Keratinocyte (primary cell): ENCODE measurements around the gene RNF4. TPM values are rescaled to one million over a fixed set of nuclear protein-coding genes. Genes with fewer than 3 reads are reported as not detected.

Experiments used
- DNase-seq: peaks from one replicate; pipeline ENCODE4 v3.0.0-alpha.2; 2011; ENCODE audit warnings: low read depth, missing footprints, low spot score
- FAIRE-seq: peaks from 2 replicates; lab custom pipeline; 2011; peaks lifted over from hg19 to GRCh38; lab: Jason Lieb, UNC
- H2AFZ ChIP-seq: 2 replicates; pipeline ENCODE4 v1.6.0; 2012; ENCODE audit warnings: low read length, control low read depth, inconsistent platforms; ENCODE audit not compliant: control insufficient read depth
- H3K27ac ChIP-seq: 2 replicates; pipeline ENCODE4 v1.5.1; 2011; ENCODE audit warnings: low read length; ENCODE audit not compliant: control insufficient read depth, insufficient read depth
- H3K27me3 ChIP-seq: 3 replicates; pipeline ENCODE4 v1.6.0; 2011; ENCODE audit warnings: low read length; ENCODE audit not compliant: control insufficient read depth, insufficient read depth; ENCODE audit errors: extremely low read depth
- H3K36me3 ChIP-seq, 2 experiments: 2 replicates in 1 of 2; 3 replicates in 1 of 2; pipeline ENCODE4 v1.5.1; 2011; ENCODE audit warnings: low read length in 2 of 2, mild to moderate bottlenecking in 1 of 2; ENCODE audit not compliant: control insufficient read depth in 2 of 2, insufficient read depth in 2 of 2; ENCODE audit errors: extremely low read depth in 1 of 2
- H3K4me1 ChIP-seq: 3 replicates; pipeline ENCODE4 v1.5.1; 2011; ENCODE audit warnings: low read length; ENCODE audit not compliant: control insufficient read depth, insufficient read depth; ENCODE audit errors: extremely low read depth
- H3K4me2 ChIP-seq: 3 replicates; pipeline ENCODE4 v1.6.0; 2011; ENCODE audit warnings: low read depth, low read length; ENCODE audit not compliant: control insufficient read depth, insufficient read depth; ENCODE audit errors: extremely low read depth
- H3K4me3 ChIP-seq, 3 experiments: fragments of 200-600 bp in 1 of 3; sonication (generic) in 1 of 3; 2 replicates in 2 of 3; 3 replicates in 1 of 3; pipeline ENCODE4 v1.5.1; 2011 to 2016; ENCODE audit warnings: low read length in 3 of 3, mild to moderate bottlenecking in 3 of 3, control low read depth in 2 of 3, inconsistent platforms in 1 of 3, low read depth in 1 of 3, mixed read lengths in 1 of 3, mixed run types in 1 of 3, moderate library complexity in 1 of 3; ENCODE audit not compliant: control insufficient read depth in 2 of 3, insufficient read depth in 2 of 3; ENCODE audit errors: extremely low read depth in 1 of 3
- H3K79me2 ChIP-seq: 2 replicates; pipeline ENCODE4 v1.6.0; 2012; ENCODE audit warnings: low read length; ENCODE audit not compliant: control insufficient read depth, insufficient read depth
- H3K9ac ChIP-seq: 3 replicates; pipeline ENCODE4 v1.6.0; 2011; ENCODE audit warnings: low read length; ENCODE audit not compliant: control insufficient read depth, insufficient read depth; ENCODE audit errors: extremely low read depth
- H3K9me1 ChIP-seq: 3 replicates; pipeline ENCODE4 v1.6.0; 2011; ENCODE audit warnings: low read length; ENCODE audit not compliant: control insufficient read depth, insufficient read depth; ENCODE audit errors: extremely low read depth
- H3K9me3 ChIP-seq: 2 replicates; pipeline ENCODE4 v1.5.1; 2012; ENCODE audit warnings: low read depth, low read length; ENCODE audit not compliant: control insufficient read depth
- H4K20me1 ChIP-seq: 3 replicates; pipeline ENCODE4 v1.6.0; 2011; ENCODE audit warnings: low read length; ENCODE audit not compliant: control insufficient read depth, insufficient read depth; ENCODE audit errors: extremely low read depth
- CTCF ChIP-seq, 3 experiments: IDR thresholded peaks in 1 of 3; conservative IDR thresholded peaks in 1 of 3; optimal IDR thresholded peaks in 1 of 3; 2 replicates in 2 of 3; 3 replicates in 1 of 3; pipeline versions ENCODE3 to v1.5.1; 2011; ENCODE audit warnings: low read length in 3 of 3, mild to moderate bottlenecking in 3 of 3, moderate library complexity in 2 of 3, control low read depth in 1 of 3, inconsistent platforms in 1 of 3; ENCODE audit not compliant: insufficient read depth in 2 of 3; ENCODE audit errors: extremely low read depth in 1 of 3
- EZH2 ChIP-seq: IDR thresholded peaks from one replicate; pipeline ENCODE4 v1.6.1; 2012; ENCODE audit warnings: inconsistent platforms, mild to moderate bottlenecking, low read length, moderate library complexity
- dilution Hi-C: fragments of 300-500 bp; cut with MboI; formaldehyde crosslinking; loops from one replicate; pipeline ENCODE4 v1.7.0; 2020; ENCODE audit warnings: low sequenced_read_pairs; ENCODE audit not compliant: extremely low pct_ligation_motif_present
- polyA plus RNA-seq, 5 experiments: library from polyadenylated mRNA; depleted of rRNA in 3 of 5; stranded (reverse) in 3 of 5; stranded (forward) in 1 of 5; unstranded in 1 of 5; fragments of >200 nt; gene quantifications; 1 replicate in 1 of 5; 2 replicates in 3 of 5; 3 replicates in 1 of 5; pipeline versions ENCODE4 v1.2.1 to v1.2.3, GENCODE V29; 2011 to 2012; ENCODE audit warnings: missing spikeins in 2 of 5, low read depth in 1 of 5, low replicate concordance in 1 of 5

Gene RNF4
- polyA plus RNA-seq, 1 donor (not counting 4 experiments of a cell fraction or from before 2014, with no cell fraction given), result 63.6 TPM

- Histone ChIP-seq H2AFZ (no peak overlapping the region), H3K36me3 (no peaks in the 10 kb centered on the region), H3K27me3 (peaks cover 9% of the 10 kb centered on the region), H4K20me1 (no peaks in the 10 kb centered on the region), H3K4me3 (no peak overlapping the region), H3K4me1 (no peaks in the 10 kb centered on the region), H3K9ac (no peak overlapping the region), H3K79me2 (no peaks in the 10 kb centered on the region), H3K9me3 (no peaks in the 10 kb centered on the region), H3K9me1 (no peaks in the 10 kb centered on the region), H3K27ac (no peak overlapping the region), H3K4me2 (no peak overlapping the region)
- dilution Hi-C loops, result no loop called here
- TF ChIP-seq EZH2, result no peak
- no peak for TF ChIP-seq CTCF (optimal IDR thresholded peaks at IDR 0.05 in 1 of 3, IDR thresholded peaks at IDR 0.05 in 1 of 3, conservative IDR thresholded peaks at IDR 0.05 in 1 of 3; ENCODE audit: extremely low read depth in 1 of 3, insufficient read depth in 2 of 3, low read length in 3 of 3)
- DNase-seq (no peak), FAIRE-seq (no peak)
These were observed 18.4 kb upstream of the RNF4 start for GRCh38 chr4:2450394-2451035.

- dilution Hi-C loops, result no loop called here
- H3K27ac ChIP-seq, result no peak overlapping the region
- H3K9me3 ChIP-seq, result no peaks in the 10 kb centered on the region
- no peaks in the 10 kb centered on the region for H3K79me2 ChIP-seq
- no peaks in the 10 kb centered on the region for H4K20me1 ChIP-seq
- H3K4me3 ChIP-seq, result no peak overlapping the region
- TF ChIP-seq EZH2 (no peak), CTCF (optimal IDR thresholded peaks at IDR 0.05 in 1 of 3, IDR thresholded peaks at IDR 0.05 in 1 of 3, conservative IDR thresholded peaks at IDR 0.05 in 1 of 3; ENCODE audit: extremely low read depth in 1 of 3, insufficient read depth in 2 of 3, low read length in 3 of 3) (no peak)
- H3K4me2 ChIP-seq, result no peak overlapping the region
- DNase-seq (no peak), FAIRE-seq (no peak)
- H3K4me1 ChIP-seq, result no peaks in the 10 kb centered on the region
- H3K9ac ChIP-seq, result no peak overlapping the region
- H3K9me1 ChIP-seq, result no peaks in the 10 kb centered on the region
- no peaks in the 10 kb centered on the region for H3K36me3 ChIP-seq
- H3K27me3 ChIP-seq, result peaks cover 11% of the 10 kb centered on the region
- no peak overlapping the region for H2AFZ ChIP-seq
These were observed 17.8 kb upstream of the RNF4 start for GRCh38 chr4:2451036-2451520.
